Midbrain (tissue), 1 donor: ENCODE measurements around the gene SEMA7A.

Experiments used
- DNase-seq: peaks from one replicate; lab custom pipeline; 2025; lab: John Stamatoyannopoulos, UW

SEMA7A gene

GRCh38 chr15:74415966-74416916, 17.5 kb downstream of the SEMA7A start:
- DNase-seq: no peak

- no peak for DNase-seq
Measured at GRCh38 chr15:74414603-74415338, 19.0 kb downstream of the SEMA7A start.

GRCh38 chr15:74414081-74414580, 19.6 kb downstream of the SEMA7A start:
- DNase-seq: no peak

DNA sequence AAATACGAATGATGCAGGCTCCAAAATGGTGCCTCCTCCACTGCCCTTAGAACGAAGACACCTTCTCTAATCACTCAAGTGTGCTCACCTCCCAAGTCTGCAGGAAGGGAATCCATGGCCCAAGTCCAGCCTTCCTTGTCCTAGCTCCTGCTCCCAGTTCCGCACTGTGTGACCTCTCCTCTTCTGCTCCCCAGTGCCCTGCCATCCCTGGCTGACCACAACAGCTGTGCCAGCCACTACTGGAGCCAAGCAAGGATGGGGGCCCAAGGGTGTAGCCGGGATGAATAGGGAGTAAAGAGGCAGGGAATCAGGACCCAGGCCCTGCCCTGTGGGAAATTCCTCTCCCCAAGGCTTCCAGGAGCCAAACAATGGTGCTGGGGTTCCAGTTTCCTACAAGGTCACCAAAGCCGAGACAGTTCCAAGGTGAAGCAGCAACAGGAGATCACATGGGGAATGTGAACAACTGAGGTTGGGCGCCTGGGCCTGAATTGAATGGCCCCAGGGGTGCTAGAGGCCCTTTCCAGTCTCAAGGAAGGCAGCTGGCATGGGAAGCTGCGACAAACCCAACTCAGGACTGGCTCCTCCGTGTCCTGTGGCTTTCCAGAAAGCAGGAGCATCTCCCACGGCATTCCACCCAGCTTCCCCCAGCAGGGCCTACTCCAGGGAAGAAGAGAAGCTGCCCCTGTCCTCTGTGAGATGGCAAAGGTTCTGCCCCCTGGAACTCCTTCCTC, 20.2 kb downstream of the SEMA7A start:
- DNase-seq: no peak

GRCh38 chr15:74412159-74412558, 21.6 kb downstream of the SEMA7A start:
- no peak for DNase-seq

GRCh38 chr15:74411686-74412085, 22.1 kb downstream of the SEMA7A start:
- no peak for DNase-seq

DNA sequence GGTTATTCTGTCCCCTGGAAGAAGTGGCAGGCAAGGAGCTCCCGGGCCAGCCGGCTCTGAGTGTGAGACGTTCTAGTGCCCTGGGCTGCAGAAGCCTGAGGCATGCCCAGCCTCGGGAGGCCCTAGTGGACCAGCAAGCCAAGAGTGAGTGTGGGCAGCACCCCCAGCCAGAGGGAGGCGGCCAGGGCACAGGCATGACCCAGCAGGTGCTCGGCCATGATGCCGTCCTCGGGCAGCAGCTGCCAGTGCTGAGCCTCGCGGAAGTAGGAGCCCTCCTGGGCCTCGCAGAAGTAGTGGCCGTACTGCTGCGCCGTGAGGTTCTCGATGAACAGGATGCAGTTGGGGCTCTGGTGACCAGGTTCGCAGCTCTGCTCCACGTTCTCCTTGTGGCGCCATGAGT, 23.3 kb downstream of the SEMA7A start:
- no peak for DNase-seq

GRCh38 chr15:74409225-74409624, 24.5 kb downstream of the SEMA7A start:
- DNase-seq: no peak

- DNase-seq: no peak
Measured at GRCh38 chr15:74408815-74409214, 24.9 kb downstream of the SEMA7A start.

GRCh38 chr15:74408385-74408784, 25.4 kb downstream of the SEMA7A start:
- DNase-seq: no peak

DNA sequence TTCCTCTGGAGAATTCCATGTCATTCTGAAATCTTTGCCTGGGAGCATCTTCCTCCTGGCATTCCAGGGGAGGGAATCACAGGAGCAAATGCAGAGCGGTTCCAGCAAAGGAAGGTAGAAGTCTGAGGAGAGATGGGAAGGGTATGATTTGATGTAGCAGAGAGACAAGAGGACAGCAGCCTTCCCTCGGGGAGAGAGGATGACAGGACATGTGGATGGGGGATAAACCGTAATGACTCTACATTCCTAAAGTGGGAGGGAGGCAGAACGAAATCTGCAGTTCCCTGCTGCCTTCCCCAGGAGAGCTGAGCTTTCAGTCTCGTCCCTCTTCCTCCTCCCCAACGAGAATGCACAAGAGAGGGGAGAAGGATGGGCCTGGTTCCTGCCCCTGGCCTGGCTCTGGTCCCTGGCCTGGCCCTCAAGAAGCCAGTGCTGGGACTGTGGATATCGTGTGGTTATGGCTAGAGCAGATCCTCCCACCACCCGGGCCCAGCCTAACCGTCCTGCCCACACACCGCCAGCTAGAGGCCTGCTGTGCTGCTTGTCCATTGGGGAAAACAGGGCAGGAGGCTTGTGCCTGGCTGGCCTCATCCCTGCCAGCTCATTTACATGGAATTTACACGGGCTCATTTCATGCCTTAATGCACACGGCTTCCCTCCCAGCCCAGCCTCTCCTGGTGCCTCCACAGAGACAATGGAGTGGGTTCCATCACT, 26.6 kb downstream of the SEMA7A start:
- DNase-seq: peak; percentile 12

DNA sequence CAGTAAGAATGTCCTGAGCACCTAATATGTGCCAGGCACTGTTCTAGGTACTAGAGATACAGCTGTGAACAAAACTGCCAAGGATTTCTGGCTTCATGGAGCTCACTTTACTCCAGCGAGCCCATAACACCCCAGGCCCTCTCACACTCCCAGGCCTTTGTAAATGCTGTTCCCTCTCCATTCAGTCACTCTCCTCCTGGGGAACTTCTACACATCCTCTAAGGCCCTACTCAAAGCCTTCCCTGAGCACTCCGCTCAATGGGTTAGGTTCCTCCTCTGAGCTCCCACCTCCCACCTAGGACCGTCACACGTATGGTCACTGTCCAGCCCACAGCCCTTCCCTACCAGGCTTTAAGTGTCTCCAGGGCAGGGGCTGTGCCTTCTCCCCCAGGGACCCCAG, 27.2 kb downstream of the SEMA7A start:
- no peak for DNase-seq

- no peak for DNase-seq
Measured at GRCh38 chr15:74405823-74406222, 27.9 kb downstream of the SEMA7A start.

DNA sequence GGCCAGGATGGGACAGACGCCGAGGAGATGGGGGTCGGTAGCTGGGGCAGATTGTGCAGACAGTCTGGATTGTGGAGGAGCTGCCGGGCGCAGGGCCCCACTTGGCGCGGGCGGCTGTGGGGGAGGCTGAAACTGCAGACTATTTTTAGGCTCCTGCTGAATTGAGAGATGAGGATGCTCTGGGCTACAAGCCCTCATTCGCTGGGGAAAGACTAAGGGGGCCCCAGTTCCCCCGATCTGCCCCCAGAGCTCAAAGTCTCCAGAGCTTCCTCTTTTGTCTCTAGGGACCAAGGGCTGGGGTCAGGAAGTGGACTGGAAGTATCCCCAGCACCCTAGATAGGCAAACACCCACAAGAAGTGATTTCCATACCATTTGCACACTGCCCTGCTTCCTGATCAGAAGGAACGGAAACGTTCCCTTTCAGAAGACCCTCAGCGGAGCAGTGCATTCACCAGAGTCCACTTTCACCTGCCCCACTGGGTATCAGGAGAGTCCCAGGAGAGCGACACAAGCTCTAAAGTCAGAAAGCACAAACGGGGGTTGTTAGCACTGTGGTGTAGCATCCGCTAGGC, 29.7 kb downstream of the SEMA7A start:
- no peak for DNase-seq

DNA sequence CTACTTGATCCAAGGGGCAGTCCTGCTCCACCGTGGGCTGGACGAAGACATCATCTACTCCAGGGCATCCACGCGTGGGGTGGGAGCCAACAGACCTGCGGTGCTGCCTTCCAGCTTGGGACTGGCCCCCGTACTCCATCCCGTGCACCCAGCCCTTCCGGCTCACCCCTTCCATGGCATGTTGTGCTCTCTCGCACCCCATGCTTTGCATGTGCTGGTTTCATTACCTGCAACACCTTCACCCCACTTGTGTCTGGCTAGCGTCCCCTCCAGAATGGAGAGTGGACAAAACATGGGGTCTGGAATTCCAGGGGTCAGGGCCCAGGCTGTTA, 30.2 kb downstream of the SEMA7A start:
- no peak for DNase-seq

DNA sequence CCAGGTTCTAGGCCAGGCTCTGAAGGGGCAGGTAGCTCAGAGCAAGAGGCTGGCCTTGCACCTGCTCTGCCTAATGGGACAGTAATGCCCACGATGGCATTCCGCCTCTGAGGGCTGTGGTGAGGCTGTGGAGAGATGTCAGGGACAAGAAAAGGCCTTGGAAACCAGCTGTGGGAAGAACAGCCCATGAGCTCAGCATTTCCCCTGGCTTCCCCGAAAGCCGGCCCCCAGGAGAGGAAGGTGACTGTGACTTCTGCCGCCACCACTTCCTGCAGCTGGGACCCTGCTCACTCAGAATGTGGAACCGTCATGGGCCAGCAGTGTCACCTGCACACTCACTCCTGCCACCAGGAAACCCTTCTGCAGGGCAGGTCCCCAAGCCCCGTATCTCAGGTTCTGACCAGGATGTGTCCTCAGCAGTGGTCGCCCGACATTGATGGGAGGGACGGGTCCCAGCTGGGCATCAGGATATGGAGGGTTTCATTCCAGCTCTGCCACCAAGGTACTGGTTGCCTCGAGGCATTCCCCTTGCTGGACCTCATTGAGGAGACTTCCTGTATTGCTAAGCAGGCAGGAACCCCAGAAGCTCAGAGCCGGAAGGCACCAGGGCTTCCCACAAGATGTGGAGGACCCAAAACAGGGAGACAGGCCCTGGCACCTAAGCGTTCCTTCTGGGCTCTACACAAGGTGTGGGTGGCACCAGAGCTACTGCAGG, 30.7 kb downstream of the SEMA7A start:
- DNase-seq: no peak

DNA sequence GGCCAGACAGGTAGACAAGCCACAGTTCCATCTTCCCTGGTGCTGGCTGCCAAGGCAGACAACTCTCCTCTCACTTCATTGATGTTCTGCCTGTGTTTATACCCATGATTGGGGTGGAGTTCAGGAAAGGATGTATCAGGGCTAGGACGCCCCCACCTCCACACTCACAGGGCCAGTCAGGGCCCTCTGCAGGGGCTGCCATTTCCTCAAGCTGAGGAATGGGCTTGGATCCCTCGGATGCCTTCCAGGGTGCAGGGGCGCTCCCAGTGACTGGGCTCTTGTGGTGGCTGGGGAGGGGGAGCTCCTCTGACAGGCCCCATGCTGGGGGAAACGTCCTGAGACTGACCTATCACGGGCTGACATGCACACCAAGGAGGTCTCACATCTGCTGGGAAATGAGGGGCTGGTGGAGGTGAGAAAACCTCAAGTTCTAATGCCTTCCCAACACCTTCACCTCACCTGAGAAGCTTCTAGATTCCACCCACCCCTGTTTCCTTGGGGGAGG, 31.4 kb downstream of the SEMA7A start:
- DNase-seq: no peak

DNA sequence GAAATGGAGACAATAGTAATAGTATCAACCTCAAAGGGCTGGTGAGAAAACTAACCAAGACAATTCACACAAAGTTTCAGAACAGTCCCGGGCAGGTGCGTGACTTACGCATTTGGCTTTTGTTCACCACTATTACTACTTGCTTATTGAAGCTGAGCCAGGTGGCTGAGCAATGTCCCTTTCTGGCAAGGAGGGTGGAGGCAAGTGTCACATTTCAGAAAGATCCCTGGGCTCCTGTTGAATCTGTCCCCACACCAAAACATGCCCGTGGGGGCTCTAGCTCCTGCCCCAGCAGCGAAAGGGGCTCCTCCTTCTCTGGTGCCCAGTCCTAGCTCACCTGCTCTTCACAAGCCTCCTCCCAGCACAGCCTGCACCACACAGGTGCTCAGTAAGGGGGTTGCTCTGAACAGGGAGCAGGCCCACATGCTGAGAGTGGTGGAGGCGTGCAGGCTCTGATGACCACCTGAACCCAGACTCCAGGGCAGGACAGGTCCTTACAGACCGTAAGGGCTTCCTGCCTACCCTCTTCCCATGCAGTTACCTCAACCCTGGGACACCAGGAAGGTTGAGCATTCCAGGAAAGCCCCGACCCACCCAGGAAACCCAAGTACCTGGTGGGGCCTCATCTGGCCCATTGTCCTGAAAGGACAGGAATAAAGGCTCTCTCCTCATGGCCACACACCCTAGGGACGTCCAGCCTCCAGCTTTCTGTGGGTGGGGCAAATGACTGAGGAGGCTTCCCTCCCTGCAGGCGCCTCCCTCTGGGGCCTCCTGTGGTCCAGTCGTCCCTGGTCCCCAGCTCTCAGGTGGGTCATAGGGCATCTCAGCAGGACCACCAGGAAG, 32.6 kb downstream of the SEMA7A start:
- DNase-seq: no peak

DNA sequence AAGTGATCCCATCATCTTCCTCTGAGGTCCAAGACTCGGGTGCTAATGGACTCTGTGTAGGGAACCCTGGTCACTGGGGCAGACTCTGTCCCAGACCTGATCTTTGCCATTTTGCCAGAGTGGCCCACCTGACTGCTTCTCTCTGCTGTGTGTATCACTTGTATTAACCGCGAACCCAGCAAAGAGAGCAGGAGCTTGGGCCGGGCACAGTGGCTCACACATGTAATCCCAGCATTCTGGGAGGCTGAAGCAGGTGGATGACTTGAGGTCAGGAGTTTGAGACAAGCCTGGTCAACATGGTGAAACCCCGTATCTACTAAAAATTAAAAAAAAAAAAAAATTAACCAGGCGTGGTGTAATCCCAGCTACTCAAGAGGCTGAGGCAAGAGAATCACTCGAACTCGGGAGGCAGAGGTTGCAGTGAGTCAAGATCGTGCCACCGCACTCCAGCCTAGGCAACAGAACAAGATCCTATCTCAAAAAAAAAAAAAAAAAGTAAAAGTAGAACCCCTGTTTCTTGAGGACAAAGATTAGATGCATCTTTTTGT, 33.4 kb downstream of the SEMA7A start:
- no peak for DNase-seq
